ENCODE measurements around the gene ZNF777. TPM values are rescaled to one million over a fixed set of nuclear protein-coding genes. Genes with fewer than 3 reads are reported as not detected.
"Not testable (repeated sequence)": the region's sequence is repeated elsewhere in the genome, so short reads cannot be mapped to it uniquely, and the experiment has no call there.

The ZNF777 gene
- total RNA-seq, 1 donor from 2014 or later, result 20.0 TPM

DNA sequence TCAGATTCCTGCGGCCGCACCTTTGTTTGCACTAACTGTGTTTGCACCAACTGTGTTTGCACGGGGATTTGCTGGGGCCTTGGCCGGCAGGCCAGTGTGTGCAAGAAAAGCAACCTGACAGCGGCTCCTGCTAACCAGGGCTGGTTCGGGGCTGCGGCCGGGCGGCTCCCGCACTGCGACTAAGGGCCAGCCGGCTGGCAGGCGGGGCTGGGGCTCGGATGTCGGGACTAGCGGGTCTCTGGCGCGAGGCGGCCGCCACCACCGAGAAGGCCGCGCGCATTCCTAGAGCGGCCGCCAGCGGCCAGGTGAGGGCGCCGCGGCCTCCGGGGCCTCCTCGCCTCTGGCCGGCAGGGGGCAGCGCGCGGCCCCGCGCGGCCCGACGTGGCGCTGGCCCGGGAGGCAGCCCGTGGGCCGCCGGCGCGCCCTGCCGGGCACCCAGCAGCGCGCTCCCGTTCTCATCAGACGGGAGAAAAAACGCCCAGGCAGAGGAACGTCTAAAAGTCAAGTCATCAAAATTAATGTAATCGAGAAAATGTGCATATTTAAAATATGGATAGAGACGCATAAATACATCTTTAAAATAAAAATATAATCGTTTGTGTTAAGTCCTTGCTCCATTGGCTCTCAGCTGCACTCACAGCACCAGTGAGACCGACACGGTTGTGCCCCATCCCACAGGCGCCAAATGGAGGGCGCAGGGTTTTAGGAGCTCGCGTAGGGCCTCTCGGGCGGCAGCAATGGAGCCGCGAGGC lies 38.5 kb downstream of the ZNF777 start:
- peak overlapping the region; percentile 66 for H3K27ac Mint-ChIP-seq

DNA sequence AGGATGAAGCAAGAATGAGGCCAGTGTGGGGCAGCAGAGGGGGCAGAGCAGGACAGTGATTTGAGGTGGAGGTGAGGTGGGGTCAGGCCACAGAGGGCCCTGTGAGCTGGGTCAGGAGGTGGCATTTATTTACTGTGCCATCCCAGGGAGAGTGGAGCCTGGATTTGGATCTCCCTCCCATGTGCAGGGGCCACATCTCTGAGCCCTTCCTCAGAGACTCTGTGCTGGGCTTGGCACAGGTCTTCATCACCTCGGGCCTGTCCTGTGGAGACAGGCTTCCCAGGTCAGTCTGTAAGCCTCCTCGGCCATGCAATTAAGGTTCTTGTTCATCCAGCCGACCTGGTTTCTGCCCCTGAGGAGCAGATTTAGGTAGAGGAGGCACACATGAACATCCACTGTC lies 40.9 kb downstream of the ZNF777 start:
- TF ChIP-seq, protein P1, sequence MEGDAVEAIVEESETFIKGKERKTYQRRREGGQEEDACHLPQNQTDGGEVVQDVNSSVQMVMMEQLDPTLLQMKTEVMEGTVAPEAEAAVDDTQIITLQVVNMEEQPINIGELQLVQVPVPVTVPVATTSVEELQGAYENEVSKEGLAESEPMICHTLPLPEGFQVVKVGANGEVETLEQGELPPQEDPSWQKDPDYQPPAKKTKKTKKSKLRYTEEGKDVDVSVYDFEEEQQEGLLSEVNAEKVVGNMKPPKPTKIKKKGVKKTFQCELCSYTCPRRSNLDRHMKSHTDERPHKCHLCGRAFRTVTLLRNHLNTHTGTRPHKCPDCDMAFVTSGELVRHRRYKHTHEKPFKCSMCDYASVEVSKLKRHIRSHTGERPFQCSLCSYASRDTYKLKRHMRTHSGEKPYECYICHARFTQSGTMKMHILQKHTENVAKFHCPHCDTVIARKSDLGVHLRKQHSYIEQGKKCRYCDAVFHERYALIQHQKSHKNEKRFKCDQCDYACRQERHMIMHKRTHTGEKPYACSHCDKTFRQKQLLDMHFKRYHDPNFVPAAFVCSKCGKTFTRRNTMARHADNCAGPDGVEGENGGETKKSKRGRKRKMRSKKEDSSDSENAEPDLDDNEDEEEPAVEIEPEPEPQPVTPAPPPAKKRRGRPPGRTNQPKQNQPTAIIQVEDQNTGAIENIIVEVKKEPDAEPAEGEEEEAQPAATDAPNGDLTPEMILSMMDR (IDR thresholded peaks at IDR 0.05; ENCODE audit: unreplicated experiment), result no peak
- Mint-ChIP-seq H3K4me1 (peaks cover 3% of the 10 kb centered on the region), H3K27ac (no peak overlapping the region), H3K9me3 (no peaks in the 10 kb centered on the region), H3K27me3 (ENCODE audit: low read depth) (no peaks in the 10 kb centered on the region), H3K36me3 (no peaks in the 10 kb centered on the region), H3K4me3 (peak overlapping the region; percentile 35)
- no peak for DNase-seq (ENCODE audit: low spot score in 2 of 2, unreplicated experiment in 2 of 2)

More for the DNA sequence above, 38.5 kb downstream of the ZNF777 start:
- H3K4me1 Mint-ChIP-seq, result no peaks in the 10 kb centered on the region
- no peaks in the 10 kb centered on the region for H3K27me3 Mint-ChIP-seq (ENCODE audit: low read depth)
- peak overlapping the region; percentile 70 for H3K4me3 Mint-ChIP-seq
- DNase-seq (ENCODE audit: low spot score in 2 of 2, unreplicated experiment in 2 of 2), result peak in 1 of 2 experiments; percentile 71
- no peaks in the 10 kb centered on the region for H3K9me3 Mint-ChIP-seq
- no peaks in the 10 kb centered on the region for H3K36me3 Mint-ChIP-seq
- TF ChIP-seq, protein P1 (IDR thresholded peaks at IDR 0.05; ENCODE audit: unreplicated experiment), result peak; percentile 24

DNA sequence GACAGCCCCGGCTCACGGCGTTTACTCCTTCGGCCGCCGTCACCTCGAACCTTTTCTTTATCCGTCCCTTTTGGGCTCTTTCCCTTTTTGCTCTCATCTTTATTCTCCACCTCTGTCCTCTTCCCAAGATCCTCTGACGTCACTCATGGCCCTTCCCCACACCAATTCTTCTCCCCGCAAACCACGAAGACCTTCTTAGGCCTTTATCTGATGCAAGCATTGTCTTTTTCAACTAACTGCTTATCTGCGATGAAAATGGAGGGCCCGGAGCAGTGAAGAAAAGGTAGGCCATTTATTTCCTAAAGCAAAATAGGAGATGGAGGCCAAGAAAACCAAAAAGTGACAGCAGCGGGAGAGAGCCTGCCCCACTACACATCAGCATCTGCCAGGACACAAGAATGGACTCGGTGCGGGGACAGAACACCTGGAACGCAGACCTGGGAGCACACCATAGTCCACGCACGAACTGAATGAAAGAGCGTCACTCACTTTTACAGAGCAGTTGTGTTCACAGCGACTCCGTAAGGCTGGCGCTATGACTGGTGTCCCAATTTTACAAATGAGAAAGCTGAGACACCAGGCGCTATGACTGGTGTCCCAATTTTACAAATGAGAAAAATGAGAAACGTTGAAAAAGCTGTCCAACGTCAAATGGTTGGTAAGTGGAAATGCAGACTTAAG lies 45.3 kb downstream of the ZNF777 start:
- peaks cover 13% of the 10 kb centered on the region for H3K9me3 Mint-ChIP-seq
- TF ChIP-seq, protein P1 (IDR thresholded peaks at IDR 0.05; ENCODE audit: unreplicated experiment), result no peak
- no peaks in the 10 kb centered on the region for H3K36me3 Mint-ChIP-seq
- peak overlapping the region; percentile 44 for H3K27ac Mint-ChIP-seq
- peaks cover 20% of the 10 kb centered on the region for H3K27me3 Mint-ChIP-seq (ENCODE audit: low read depth)
- H3K4me1 Mint-ChIP-seq, result peaks cover 11% of the 10 kb centered on the region
- no peak for DNase-seq (ENCODE audit: low spot score in 2 of 2, unreplicated experiment in 2 of 2)
- peak overlapping the region; percentile 67 for H3K4me3 Mint-ChIP-seq

DNA sequence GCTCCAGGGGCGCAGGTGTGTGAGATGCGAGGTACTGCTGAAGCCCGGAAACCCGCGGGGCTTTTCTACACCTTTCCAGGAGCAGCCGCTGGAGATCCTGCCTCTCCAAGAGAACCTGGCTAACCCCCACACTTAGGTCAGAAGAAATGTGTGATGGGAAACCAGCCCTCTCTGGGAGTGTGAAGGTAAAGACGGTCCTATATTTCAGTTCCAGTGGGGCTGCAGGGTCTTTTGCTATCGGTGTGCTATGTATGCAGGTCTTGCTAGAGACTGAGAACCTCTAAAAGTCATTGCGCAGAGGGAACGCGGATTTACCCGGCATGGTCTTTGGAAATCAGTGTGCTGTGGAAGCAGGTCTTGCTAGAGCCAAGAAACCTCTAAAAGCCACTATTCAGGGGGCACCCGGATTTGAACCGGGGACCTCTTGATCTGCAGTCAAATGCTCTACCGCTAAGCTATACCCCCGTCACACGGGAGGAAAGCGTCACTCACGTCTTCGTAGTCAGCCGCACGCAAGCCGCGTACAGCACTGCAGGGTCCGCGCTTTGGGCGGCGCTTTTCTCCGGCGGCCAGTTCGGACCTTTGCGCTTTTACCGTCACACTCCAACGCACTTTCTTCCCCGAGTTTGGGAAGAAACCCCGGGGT lies 46.0 kb downstream of the ZNF777 start:
- Mint-ChIP-seq H3K4me1 (peaks cover 11% of the 10 kb centered on the region), H3K27me3 (ENCODE audit: low read depth) (peaks cover 20% of the 10 kb centered on the region), H3K27ac (peak overlapping the region; percentile 44), H3K9me3 (peaks cover 13% of the 10 kb centered on the region), H3K4me3 (peak overlapping the region; percentile 67), H3K36me3 (no peaks in the 10 kb centered on the region)
- TF ChIP-seq, protein P1 (IDR thresholded peaks at IDR 0.05; ENCODE audit: unreplicated experiment), result no peak
- peak in 1 of 2 experiments; percentile 80 for DNase-seq (ENCODE audit: low spot score in 2 of 2, unreplicated experiment in 2 of 2)

GRCh38 chr7:149414171-149414570 lies 46.7 kb downstream of the ZNF777 start:
- TF ChIP-seq, protein P1 (IDR thresholded peaks at IDR 0.05; ENCODE audit: unreplicated experiment), result no peak
- Mint-ChIP-seq H3K36me3 (no peaks in the 10 kb centered on the region), H3K4me3 (peak overlapping the region; percentile 12), H3K9me3 (peaks cover 13% of the 10 kb centered on the region), H3K27ac (no peak overlapping the region), H3K4me1 (peaks cover 11% of the 10 kb centered on the region), H3K27me3 (ENCODE audit: low read depth) (peaks cover 20% of the 10 kb centered on the region)
- DNase-seq (ENCODE audit: low spot score in 2 of 2, unreplicated experiment in 2 of 2), result no peak

DNA sequence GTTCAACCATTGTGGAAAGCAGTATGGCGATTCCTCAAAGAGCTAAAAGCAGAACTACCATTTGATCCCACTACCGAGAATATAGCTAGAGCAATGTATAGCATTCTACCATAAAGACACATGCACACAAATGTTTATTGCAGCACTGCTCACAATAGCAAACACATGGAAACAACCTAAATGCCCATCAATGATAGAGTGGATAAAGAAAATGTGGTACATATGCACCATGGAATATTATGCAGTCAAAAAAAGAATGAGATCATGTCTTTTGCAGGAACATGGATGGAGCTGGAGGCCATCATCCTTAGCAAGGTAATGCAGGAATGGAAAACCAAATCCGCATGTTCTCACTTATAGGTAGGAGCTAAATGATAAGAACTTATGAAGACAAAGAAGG lies 47.8 kb downstream of the ZNF777 start:
- Mint-ChIP-seq H3K4me1 (peaks cover 11% of the 10 kb centered on the region), H3K27me3 (ENCODE audit: low read depth) (peaks cover 25% of the 10 kb centered on the region), H3K9me3 (peaks cover 23% of the 10 kb centered on the region)
- H3K4me3 Mint-ChIP-seq; H3K27ac Mint-ChIP-seq; H3K36me3 Mint-ChIP-seq; DNase-seq (ENCODE audit: low spot score in 2 of 2, unreplicated experiment in 2 of 2): not testable (repeated sequence)
